ENCODE data around the gene C16orf96. TPM values are rescaled to one million over a fixed set of nuclear protein-coding genes. Genes with fewer than 3 reads are reported as not detected.

C16orf96 gene
- total RNA-seq, 1 experiment from 2014 or later: not detected

DNA sequence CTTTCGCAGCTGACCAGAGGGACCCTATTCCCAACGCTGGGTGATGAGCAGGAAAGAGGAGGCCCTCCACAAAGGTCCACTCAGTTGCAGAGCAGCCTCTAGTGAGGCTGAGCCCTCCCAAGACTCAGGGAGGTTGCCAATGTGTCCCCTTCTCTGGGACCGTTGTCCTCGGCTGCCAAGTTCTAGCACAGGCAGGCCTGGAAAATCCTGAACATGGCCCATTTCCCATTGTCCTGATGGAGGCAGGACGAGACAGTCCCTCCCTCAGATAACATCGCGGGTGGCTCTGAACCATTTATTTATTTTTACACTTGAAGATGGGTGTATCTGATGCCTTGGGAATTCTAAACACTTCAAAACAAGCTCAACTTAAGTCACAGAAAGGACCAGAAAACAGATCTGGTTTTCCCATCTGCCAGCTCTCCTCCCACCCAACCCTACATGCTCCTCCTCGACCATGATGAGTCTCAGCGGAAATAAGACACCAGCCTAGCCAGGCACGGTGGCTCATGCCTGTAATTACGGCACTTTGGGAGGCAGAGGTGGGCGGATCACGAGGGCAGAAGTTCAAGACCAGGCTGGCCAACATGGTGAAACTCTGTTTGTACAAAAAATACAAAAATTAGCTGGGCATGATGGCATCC is 30.4 kb upstream of the C16orf96 start:
- DNase-seq (ENCODE audit: low spot score): no peak

DNA sequence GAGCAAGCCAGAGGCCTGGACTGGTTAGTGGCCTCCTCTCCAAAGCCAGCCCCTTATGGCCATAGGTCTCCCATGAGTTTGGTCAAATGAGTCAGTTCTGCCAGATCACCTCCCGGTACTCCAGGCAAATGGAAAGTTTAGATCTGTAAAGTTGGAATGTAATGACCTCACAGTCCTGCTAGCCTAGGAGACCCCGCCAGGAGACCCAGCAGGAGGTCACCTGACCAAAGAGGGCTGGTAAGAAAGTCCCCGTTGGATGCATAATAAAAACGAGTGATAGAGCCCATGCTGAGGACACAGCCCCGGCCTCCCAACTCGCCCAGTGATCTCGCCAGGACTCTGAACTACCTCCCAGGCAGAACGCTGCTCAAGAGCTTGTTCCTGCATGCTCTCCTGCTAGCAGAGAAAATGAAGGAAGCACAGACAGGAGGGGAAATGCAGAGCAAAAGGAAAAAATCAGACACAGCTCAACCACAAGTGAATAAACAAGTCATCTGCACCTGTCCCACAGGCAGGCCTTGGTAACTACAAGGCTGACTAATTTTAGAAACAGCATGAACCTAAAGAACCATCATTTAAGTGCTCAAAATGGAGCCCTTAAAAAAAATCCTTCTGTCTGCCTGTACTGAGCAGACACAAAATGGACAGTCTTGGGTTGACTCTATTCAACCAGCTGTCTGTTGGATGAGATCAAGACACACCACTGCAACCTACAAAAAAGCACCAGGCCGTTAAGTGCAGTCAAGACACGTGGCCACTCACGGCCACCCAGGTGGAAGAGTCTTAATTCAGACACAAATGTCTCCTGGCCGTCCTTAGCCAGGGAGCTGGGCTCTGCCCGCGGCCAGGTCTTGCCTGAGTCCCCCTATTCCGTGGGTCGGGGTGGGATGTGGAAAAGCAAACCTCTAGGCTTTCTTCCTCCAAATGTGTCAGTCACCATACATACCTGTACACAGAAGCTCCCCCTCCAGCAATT is 26.8 kb upstream of the C16orf96 start:
- peak; percentile 77 for DNase-seq (ENCODE audit: low spot score)

DNA sequence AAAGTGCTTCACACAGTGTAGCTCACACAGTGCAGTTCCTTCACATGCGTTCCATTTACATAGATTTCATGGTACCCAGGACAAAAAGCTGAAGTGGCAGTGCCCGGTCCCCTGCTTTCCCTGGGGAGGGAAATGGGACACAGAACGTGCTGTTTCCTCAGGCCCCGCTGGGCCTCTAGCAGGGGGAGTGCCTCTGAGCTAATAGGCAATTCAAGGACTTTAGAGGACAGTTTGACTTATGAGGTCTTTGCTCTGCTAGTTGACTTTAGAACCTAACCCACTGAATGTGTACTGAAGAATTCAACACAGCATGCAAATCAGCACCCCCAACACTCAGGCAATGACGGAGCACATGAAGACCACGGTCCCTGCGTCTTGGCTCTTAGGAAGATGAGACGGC is 24.3 kb upstream of the C16orf96 start:
- DNase-seq (ENCODE audit: low spot score): no peak

DNA sequence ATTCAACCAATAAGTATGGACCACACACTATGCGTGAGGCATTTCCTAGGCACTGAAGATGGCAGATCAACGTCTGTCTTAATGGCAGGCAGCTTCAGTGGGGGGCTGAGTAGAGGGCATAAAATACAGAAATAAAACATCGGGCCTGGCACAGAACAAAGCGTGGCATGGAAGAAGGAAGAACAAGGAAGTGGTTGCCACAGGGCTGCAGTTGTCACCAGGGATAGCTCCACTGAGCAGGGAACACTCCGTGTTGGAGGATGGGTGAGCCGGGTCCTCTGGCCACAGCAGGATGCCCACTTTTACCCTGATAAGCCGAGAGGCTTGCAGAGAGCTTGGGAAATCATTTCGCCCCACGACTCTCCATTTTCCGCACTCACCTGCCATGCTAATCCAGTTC is 23.9 kb upstream of the C16orf96 start:
- DNase-seq (ENCODE audit: low spot score): no peak

DNA sequence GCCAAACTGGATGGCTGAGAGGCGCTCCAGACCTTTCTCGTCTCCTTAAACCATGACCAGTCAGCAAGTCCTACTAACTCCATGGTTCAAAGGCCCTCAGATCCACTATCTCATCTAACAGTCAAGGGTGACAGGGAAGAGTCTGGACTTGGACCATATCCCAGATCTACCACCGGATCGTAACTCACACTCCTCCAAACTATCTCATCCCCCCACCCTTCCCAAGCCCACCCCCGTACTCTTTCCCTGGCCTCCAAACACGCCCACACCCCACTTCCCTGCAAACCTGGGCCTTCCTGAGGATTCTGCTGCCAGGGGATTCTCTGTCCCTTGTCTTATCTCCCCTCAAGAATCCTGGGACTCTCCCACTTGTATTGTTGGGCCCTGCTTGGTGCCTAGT is 22.6 kb upstream of the C16orf96 start:
- DNase-seq (ENCODE audit: low spot score): no peak

DNA sequence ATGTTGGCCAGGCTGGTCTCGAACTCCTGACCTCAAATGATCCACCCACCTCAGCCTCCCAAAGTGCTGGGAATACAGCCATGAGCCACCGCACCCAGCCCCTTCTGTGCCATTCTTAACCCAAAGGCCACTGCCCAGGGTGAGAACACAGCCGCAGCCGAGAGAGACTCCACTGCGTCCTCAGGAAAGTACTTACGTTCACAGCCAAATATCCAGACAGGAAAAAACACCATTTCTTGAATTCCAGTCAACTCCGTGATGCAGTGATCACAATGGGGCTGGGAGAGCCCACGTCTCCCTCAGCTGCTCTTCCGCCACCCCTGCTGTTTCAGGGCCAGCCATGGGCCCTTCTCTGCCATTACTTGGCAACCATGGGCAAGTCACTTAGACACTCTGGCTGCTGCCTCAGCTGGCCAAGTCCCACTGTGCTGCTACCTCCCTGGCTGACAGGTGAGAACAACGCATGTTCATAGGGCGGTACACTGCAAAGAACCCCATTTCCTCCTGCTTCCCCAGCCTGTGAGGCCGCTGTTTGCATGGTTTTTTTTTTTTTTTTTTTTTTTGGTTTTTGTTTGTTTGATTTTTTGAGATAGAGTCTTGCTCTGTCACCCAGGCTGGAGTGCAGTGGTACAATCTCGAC is 21.9 kb upstream of the C16orf96 start:
- no peak for DNase-seq (ENCODE audit: low spot score)

DNA sequence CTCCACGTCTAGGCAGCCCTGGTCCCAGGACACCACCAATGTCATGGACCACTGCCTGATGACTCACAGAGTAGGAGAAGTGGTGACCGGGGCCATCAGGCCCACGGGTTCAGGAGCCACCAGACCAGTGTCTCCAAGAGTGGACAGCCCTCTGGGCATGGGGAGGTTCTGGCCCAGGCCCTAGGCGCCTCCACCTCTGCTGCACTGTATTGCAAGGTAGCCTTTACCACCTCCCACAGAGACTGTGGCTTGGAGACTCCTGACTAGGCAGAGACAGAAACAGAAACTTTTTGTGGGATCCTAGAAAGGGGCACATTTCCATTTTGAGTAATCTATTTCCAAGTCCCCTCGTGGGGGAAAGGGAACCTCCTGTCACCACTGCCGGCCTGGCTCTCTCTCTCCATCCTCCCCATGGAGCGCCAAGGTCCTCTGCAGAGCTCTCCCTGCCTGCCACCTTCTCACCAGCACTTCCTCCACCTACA is 20.5 kb upstream of the C16orf96 start:
- no peak for DNase-seq (ENCODE audit: low spot score)

DNA sequence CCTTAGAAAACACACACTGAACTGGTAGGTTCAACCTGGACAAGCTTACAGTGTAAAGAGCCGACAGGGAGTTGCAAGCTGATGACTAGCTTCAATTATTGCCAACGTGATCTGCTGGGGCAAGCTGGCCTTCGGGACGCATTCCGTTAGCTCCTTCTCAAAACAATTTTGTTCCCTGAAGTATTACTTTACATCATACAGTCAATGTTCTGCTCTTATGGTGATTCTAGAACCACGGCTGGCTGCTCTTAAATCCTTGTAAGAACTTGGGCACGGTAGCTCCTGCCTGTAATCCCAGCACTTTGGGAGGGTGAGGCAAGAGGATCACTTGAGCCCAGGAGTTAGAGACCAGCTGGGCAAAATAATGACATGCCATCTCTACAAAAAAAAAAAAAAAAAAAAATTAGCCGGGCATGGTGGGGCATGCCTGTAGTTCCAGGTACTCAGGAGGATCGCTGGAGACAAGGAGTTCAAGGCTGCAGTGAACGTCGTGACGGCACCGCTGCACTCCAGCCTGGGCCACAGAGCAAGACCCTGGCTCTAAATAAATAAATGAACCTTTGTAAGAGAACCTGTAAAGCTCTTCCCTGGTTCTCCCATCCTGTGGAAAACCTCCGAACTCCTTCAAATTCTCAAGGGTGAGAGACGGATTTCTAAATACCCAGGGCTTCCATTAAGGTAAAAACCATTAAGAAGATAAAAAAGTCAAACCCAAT is 19.6 kb upstream of the C16orf96 start:
- no peak for DNase-seq (ENCODE audit: low spot score)

DNA sequence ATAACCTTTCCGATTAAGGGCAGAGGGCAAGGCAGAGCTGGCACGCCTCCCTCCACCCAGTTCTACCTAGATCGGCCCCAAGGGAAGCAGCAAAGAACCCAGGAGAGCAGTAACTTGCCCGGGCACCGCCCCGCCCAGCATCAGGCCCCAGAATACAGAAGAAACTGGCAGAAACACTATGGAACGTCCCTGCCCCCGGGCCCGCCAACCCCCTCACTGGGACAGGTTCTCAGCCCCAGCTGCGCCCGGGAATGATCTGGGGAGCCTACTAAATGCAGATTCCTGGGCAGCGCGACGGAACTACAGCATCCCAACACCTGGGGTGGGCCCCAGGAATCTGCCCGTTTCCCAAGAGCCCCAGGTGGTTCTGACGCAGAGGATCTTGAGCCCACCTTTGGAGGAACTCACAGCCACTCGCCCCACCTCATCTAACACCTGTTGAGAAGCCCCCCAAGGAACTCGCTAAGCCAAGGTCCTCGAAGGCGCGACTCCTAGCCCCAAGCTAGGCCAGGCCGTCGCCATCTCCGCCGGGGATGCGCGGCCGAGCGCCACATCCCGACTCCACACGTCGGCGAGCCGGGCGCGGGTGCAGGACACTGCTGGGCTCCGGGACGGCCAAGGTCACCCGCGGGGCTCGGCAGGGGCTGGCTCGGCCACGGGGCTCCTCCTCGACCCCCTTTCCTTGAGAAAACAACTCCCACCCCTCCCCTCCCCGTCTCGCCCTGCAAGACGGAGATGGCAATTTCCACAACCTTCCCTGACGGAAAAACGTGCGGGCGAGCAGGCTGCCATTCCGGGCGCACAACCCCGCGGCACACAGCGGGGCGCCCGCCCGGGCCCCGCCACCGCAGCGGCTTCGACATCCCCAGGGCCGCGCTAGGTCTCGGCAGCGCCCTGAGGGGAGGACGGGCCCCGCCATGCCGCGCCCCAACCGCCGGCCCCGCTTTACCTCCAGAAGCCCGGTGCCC is 18.5 kb upstream of the C16orf96 start:
- DNase-seq (ENCODE audit: low spot score): no peak

DNA sequence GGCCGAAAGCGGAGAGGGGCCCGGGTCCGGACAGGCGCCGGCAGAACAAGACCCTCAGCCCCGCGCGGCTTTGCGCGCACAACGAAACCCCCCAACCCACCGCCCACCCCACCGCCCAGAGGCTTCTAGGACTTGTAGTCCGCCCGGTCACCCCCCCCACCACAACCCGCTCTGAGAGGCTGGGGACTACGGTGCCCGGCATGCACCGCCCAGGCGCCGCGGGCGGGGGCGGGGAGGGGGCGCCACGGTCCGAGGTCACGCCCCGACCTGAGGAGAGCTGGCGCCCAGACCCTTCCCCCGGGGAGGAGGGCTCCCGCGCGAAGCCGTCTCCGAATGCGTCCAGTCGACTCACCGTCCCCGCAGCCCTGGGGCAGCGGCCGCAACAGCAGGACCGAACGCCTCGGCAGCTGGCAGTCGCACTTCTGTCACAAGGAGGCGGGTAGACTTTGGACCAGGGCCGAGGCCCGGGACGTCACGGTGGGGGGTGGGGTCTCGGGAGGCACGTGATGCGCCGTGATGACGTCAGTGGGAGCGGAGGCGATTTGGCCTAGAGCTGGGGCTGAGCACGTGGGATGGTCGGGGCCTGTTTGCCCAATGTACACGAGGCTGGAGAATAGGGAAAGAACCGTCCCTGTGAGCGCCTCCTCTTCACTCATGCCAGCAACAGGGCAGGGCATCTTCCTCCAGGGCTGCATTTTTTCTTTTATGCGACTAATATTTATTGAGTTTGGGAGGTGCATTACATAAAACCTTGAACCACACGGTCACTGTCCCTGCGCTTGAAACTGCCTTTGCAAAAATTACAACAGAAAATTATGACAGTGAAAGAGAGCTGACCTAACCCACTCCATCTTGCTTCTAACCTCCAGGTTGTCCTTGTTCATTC is 17.5 kb upstream of the C16orf96 start, which contains the start of gene CDIP1:
CDIP1 (minus strand) TSS at position 424 of the 886 bp plus-strand sequence. CDS start 24,643 bp downstream, outside the sequence.
- peak; percentile 75 for DNase-seq (ENCODE audit: low spot score)

DNA sequence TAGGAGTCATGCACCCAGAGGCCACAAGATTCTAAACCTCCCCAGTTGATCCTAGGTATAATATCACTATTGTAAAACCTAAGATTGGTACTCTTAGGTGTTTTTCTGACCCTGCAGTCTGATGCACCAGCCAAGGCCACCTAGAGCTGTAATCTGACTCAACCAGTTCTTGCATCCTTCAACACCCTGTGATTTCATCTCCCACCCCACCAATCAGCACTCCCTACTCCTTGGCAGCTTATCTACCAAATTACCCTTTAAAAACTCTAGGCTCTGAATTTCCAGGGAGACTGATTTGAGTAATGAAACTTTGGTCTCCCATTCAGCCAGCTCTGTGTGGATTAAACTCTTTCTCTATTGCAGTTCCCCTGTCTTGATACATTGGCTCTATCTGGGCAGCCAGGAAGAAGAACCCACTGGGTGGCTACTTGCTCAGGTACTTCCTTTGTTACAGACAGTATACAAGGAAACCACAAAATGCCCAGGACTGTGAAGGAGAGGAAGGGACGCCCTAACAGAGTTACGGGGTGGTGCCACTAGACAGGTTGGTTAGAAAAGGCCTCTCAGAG is 16.3 kb upstream of the C16orf96 start:
- DNase-seq (ENCODE audit: low spot score): no peak

DNA sequence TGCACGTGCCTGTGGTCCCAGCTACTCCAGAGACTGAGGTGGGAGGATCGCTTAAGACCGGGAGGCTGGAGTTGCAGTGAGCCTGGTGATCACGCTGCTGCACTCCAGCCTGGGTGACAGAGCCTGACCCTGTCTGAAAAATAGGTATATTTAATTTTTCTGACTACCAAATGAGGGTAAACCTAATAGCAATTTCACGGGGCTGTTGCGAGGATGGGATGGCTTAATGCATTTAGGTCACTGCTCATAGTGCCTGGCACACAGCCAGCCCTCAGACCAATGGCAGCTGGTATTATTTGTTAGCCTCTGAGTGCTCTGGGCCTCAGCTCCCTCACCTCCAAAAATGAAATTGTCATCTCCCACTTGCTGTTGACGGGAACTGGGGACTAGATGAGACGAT is 11.7 kb upstream of the C16orf96 start:
- no peak for DNase-seq (ENCODE audit: low spot score)

DNA sequence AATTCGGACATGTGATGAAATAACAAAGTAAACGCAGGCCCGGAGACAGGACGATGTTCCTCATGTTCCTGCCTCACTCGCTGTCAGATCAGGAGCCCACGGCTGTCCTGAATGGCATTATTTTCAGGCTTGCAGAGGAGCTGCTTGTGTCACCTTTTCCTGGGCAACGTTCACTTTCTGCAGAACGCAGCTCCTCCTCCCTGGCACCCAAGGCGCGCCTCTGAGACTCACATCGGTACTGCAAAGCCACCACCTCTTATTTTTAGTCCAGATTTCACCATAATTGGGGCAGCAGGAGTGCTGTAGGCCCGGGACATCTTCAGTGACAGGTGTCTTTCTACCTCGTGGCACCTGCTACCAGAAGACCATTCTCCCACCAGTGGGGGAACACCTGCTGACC is 8.0 kb upstream of the C16orf96 start:
- DNase-seq (ENCODE audit: low spot score): no peak

DNA sequence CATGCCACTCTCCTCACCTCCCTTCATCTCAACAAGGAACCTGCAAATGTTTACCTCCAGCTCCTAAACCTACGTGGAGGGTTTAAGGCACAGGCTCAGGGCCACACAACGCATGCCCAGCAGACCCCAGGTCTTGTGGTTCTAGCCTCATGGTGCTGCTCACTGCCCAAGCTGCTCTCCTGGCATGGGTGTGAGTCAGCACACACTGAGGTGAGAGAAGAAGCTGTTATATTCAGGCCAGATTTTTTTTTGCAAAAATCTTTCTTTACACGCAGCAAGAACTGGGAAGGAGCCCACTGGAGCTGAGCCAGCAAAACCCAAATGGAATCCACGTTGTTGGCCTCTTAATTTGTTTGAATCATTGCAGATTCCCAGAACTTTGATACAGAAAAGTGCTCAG is 5.5 kb upstream of the C16orf96 start:
- DNase-seq (ENCODE audit: low spot score): no peak

DNA sequence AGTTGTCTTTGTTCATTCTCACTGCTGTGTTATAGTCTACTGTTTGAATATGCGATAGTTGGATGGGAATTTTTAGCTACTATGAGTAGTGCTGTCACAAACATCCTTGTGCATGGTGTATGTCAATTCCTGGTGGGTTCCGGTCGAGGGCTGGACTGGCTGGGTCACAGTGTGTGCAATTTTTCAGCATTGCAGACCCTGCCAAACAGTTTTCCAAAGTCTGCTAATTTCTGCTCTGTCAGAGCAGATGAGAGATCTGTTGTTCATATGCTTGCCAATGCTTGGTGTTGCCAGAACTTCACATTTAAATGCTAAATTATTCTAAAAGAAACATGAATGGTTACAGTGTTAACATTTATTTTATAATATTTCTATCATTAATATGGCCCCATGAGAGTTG is 3.6 kb upstream of the C16orf96 start:
- DNase-seq (ENCODE audit: low spot score): no peak

DNA sequence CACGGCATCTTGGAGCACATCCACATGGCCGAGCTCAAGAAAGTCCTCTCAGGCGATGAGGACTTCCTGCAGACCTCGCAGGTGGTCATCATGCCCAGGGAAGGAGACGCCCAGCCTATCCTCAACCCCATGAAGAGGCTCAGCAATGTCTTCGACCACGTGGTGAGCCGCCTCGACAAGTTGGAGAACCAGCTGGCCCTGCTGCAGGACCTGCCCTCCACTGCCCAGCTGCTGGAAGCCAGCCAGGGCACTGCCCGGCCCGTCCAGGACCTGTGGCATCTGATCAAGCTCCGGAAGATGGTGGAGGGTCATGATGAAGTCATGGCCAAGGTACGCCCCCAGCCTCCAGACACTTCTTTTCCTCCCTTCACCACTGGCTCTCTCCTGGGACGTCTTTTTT is 440 bp downstream of the C16orf96 start:
- DNase-seq (ENCODE audit: low spot score): no peak

DNA sequence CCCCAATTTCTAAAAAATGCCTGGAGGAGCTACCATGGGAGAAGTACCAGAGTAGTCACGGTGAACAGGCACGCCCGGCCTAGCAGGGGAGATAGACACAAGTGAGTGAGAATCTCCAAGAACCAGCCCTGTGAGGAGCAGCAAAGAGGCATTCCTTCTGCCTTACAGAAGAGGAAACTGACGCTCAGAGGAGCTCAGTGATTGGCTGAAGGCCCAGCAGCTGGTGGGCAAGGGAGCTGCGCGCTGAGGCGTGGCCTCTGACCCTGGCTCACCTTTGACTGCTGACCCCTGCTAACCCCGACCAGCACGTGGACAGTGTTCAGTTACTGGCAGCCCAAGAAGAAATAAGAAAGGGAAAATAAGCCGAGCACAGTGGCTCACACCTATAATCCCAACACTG is 1.8 kb downstream of the C16orf96 start:
- no peak for DNase-seq (ENCODE audit: low spot score)

DNA sequence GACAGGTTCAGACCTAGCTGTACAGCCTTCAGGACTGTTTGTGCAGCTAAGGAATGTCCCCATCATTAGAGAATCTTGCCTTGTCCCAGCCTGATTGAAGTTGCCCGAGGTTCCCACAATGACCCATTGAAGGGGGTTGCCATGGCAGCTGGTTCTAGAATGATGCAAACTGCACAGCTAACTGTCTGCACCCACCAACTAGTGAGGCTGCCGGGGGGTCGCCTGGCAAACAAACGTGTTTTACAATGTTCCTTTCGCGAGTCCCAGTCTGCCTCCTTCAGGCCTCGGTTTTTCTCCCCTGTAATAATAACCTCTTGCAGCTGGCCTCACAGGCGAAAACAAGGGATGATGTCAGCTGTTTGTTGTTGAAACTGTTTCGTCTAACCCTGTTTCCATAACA is 5.5 kb downstream of the C16orf96 start:
- DNase-seq (ENCODE audit: low spot score): no peak

DNA sequence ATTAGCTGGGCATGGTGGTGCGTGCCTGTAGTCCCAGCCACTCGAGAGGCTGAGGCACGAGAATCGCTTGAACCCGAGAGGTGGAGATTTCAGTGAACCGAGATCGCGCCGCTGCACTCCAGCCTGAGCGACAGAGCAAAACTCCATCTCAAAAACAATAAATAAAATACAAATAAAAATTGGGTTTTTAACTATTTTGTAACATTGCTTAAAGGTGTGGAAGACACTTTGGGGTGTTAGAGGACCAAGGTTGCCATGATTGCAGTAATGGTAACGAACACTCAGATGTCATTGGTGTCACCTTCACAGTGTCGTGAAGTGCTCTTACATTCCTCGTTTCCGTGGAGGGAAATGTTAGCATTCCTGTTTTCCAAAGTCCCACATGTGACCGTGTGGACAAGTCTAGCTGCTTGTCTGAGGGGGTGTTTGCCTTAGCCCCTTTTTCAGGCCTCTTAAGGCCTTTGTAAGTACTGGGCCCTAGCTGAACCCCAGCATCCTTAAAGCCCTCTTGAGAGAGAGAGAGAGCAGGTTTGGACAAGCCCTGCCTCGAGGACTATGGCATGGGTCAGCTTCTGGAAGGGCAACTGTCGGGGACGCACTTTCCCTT is 8.6 kb downstream of the C16orf96 start:
- no peak for DNase-seq (ENCODE audit: low spot score)

All from A172 (cell line).